ENCODE data around the gene CADPS.

DNA sequence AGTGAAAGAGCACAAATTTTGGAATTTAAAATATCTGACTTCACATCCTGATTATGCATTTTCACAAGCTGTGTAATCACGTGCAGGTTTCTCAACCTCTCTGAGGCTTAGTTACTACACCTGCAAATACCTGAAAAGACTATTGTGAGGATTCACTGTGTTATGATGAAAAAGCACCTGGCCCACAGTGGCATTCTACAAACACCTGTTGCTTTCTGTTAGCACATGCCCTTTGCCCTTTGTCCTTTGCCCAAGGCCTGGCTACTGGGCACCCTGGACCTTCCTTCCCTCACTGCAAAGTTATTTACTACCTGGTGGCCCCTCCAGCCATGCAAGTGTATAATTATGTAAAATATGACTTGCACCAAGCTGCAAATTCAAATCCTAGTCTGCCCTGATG, 227.5 kb downstream of the CADPS start:
- no peak for TF ChIP-seq GATA2 (IDR thresholded peaks at IDR 0.05; ENCODE audit: low read depth, low read length)
- TF ChIP-seq GATA3 (IDR thresholded peaks at IDR 0.05; ENCODE audit: low read depth, low read length): no peak

All from SH-SY5Y (cell line).